GM13976 (cell line): ENCODE results near the gene CYP2B6.
"Not testable (repeated sequence)": the region's sequence is repeated elsewhere in the genome, so short reads cannot be mapped to it uniquely, and the experiment has no call there.

Source experiments
- DNase-seq: peaks from one replicate; pipeline ENCODE4 v3.0.0; 2012; ENCODE audit warnings: low spot score
- CTCF ChIP-seq: IDR thresholded peaks from 2 replicates; pipeline ENCODE4 v1.5.1; 2012; ENCODE audit warnings: borderline replicate concordance, mild to moderate bottlenecking; ENCODE audit not compliant: insufficient read depth; ENCODE audit errors: extremely low read depth, missing control alignments, control extremely low read depth
- in situ Hi-C: fragments of 300-500 bp; cut with MboI; formaldehyde crosslinking; loops from one replicate; pipeline ENCODE4 v1.12.0; 2022; ENCODE audit warnings: low sequenced_read_pairs, mixed read lengths, inconsistent platforms; ENCODE audit not compliant: unreplicated experiment

Gene CYP2B6

GRCh38 chr19:40989453-40989852 lies 1.6 kb upstream of the CYP2B6 start:
- in situ Hi-C loops, result no loop called here
- no peak for DNase-seq
- TF ChIP-seq CTCF, result no peak

GRCh38 chr19:40995355-40995754 lies 4.3 kb downstream of the CYP2B6 start:
- in situ Hi-C loops, result no loop called here
- no peak for TF ChIP-seq CTCF
- no peak for DNase-seq

GRCh38 chr19:40999018-40999417 lies 7.9 kb downstream of the CYP2B6 start:
- DNase-seq, in situ Hi-C loops: not testable (repeated sequence)

GRCh38 chr19:41000310-41000737 lies 9.2 kb downstream of the CYP2B6 start:
- no peak for TF ChIP-seq CTCF

GRCh38 chr19:41001243-41001971 lies 10.3 kb downstream of the CYP2B6 start:
- in situ Hi-C loops, result no loop called here
- no peak for DNase-seq
- no peak for TF ChIP-seq CTCF

More at GRCh38 chr19:41000310-41000737, 9.2 kb downstream of the CYP2B6 start:
- DNase-seq, result no peak
- in situ Hi-C loops, result no loop called here

- in situ Hi-C loops, DNase-seq: not testable (repeated sequence)
Observed at GRCh38 chr19:41003656-41004055, 12.6 kb downstream of the CYP2B6 start.

- no peak for DNase-seq
- in situ Hi-C loops, result no loop called here
- no peak for TF ChIP-seq CTCF
Observed at GRCh38 chr19:41009700-41010235, 18.7 kb downstream of the CYP2B6 start.

- TF ChIP-seq CTCF, result no peak
- no peak for DNase-seq
- in situ Hi-C loops, result no loop called here
Observed at GRCh38 chr19:41013359-41013758, 22.3 kb downstream of the CYP2B6 start.
